Right lobe of liver (tissue), 6 donors: ENCODE results near the gene CEP55. TPM values are rescaled to one million over a fixed set of nuclear protein-coding genes. Genes with fewer than 3 reads are reported as not detected.

Experiments
- ATAC-seq, 4 donors: fragments of 200-7000 bp; cut with Tn5 transposase; one replicate each; pipeline ENCODE4 v1.9.1; 2020; ENCODE audit warnings: mild to moderate bottlenecking in 4 of 4, moderate library complexity in 4 of 4
- DNase-seq, 3 donors: peaks; one replicate each; pipeline ENCODE4 v3.0.0-alpha.2; 2020
- H3K27ac ChIP-seq, 3 donors: fragments of 200-600 bp; one replicate each; pipeline ENCODE4 v1.8.0; 2022
- H3K27me3 ChIP-seq, 2 donors: fragments of 200-600 bp; one replicate each; pipeline ENCODE4 v1.8.0; 2022
- H3K36me3 ChIP-seq, 4 donors: fragments of 200-600 bp; sonication (generic) in 1 of 4; one replicate each; pipeline versions ENCODE4 v1.5.1 to v1.8.0; 2017 to 2022; ENCODE audit warnings: control low read depth in 1 of 4
- H3K4me1 ChIP-seq, 4 donors: fragments of 200-600 bp; sonication (generic) in 1 of 4; one replicate each; pipeline versions ENCODE4 v1.5.1 to v1.8.0; 2017 to 2022; ENCODE audit warnings: control low read depth in 1 of 4
- H3K4me3 ChIP-seq, 3 donors: fragments of 200-600 bp; one replicate each; pipeline ENCODE4 v1.8.0; 2022
- H3K9me3 ChIP-seq, 4 donors: fragments of 200-600 bp; sonication (generic) in 1 of 4; one replicate each; pipeline versions ENCODE4 v1.5.1 to v1.8.0; 2017 to 2022; ENCODE audit warnings: control low read depth in 1 of 4
- POLR2A ChIP-seq: fragments of 450-650 bp; IDR thresholded peaks from one replicate; pipeline ENCODE4 v1.6.1; 2017; ENCODE audit warnings: antibody characterized with exemption, mild to moderate bottlenecking
- WGBS: methylation state at CpG from one replicate; pipeline ENCODE4 v1.1.6; 2018; ENCODE audit warnings: low coverage, low lambda C conversion rate; ENCODE audit not compliant: insufficient coverage; ENCODE audit errors: missing lambda C conversion rate; 5-methylcytosine and 5-hydroxymethylcytosine counted together
- intact Hi-C, 2 donors: fragments of 100-400 bp; cut with DNase I; formaldehyde crosslinking; loops; one replicate each; pipeline versions ENCODE4 v1.11.2 to v1.14.1; 2022
- total RNA-seq, 6 experiments: library from RNA; depleted of rRNA in 2 of 6; stranded (reverse); fragments of >200 nt in 2 of 6; fragmentation: NEBNext Ultra II Directional in 3 of 6; extraction: Animal tissue kit (Norgen Biotek cat#: 25700) in 3 of 6; gene quantifications; one replicate each; pipeline versions ENCODE4 v1.1.0 to v1.2.4, GENCODE V29; 2016 to 2023
- TF ChIP-seq, protein P1 (sequence below), 4 donors: fragments of 200-600 bp in 3 of 4; fragments of 450-650 bp in 1 of 4; IDR thresholded peaks; one replicate each; pipeline versions ENCODE4 v1.5.1 to v1.8.0; 2016 to 2022; ENCODE audit warnings: antibody characterized with exemption in 4 of 4, mild to moderate bottlenecking in 2 of 4
- donor health status: DM: no; HTN: yes; CAD: no.
- donor health status: DM: no; HTN: no; CAD: no.
- donor health status: DM: no; HTN: no; CAD: no.
- donor health status: DM: no; HTN: yes; CAD: no.
- donor health status: DM: no; HTN: yes; CAD: no.

The CEP55 gene
- total RNA-seq, 6 experiments from 2014 or later: 0.16 to 0.56 (median 0.43) TPM; not detected in 1

GRCh38 chr10:93452143-93452542 lies 44.3 kb upstream of the CEP55 start:
- H3K27ac ChIP-seq: no peak overlapping the region
- WGBS: 72% methylated on average over 2 of the region's 2 CpGs

GRCh38 chr10:93454146-93454545 lies 42.3 kb upstream of the CEP55 start:
- intact Hi-C loops: no loop called here
- Histone ChIP-seq H3K4me3 (no peak overlapping the region), H3K36me3 (no peaks in the 10 kb centered on the region), H3K9me3 (no peaks in the 10 kb centered on the region), H3K27ac (no peak overlapping the region), H3K27me3 (no peaks in the 10 kb centered on the region), H3K4me1 (peaks cover 0 to 8% (median 0%) of the 10 kb centered on the region in 4 donors)
- TF ChIP-seq POLR2A: no peak
- TF ChIP-seq, protein P1, sequence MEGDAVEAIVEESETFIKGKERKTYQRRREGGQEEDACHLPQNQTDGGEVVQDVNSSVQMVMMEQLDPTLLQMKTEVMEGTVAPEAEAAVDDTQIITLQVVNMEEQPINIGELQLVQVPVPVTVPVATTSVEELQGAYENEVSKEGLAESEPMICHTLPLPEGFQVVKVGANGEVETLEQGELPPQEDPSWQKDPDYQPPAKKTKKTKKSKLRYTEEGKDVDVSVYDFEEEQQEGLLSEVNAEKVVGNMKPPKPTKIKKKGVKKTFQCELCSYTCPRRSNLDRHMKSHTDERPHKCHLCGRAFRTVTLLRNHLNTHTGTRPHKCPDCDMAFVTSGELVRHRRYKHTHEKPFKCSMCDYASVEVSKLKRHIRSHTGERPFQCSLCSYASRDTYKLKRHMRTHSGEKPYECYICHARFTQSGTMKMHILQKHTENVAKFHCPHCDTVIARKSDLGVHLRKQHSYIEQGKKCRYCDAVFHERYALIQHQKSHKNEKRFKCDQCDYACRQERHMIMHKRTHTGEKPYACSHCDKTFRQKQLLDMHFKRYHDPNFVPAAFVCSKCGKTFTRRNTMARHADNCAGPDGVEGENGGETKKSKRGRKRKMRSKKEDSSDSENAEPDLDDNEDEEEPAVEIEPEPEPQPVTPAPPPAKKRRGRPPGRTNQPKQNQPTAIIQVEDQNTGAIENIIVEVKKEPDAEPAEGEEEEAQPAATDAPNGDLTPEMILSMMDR (IDR thresholded peaks at IDR 0.05): no peak
- WGBS: 87% methylated on average over 2 of the region's 2 CpGs
- no peak for DNase-seq
- no peak for ATAC-seq

More at GRCh38 chr10:93452143-93452542, 44.3 kb upstream of the CEP55 start:
- intact Hi-C loops: no loop called here
- DNase-seq (no peak), ATAC-seq (no peak)
- Histone ChIP-seq H3K4me3 (no peak overlapping the region), H3K36me3 (no peaks in the 10 kb centered on the region), H3K9me3 (no peaks in the 10 kb centered on the region), H3K27me3 (no peaks in the 10 kb centered on the region), H3K4me1 (peaks cover 0 to 8% (median 0%) of the 10 kb centered on the region in 4 donors)
- no peak for TF ChIP-seq POLR2A
- TF ChIP-seq, protein P1 (IDR thresholded peaks at IDR 0.05): no peak

DNA sequence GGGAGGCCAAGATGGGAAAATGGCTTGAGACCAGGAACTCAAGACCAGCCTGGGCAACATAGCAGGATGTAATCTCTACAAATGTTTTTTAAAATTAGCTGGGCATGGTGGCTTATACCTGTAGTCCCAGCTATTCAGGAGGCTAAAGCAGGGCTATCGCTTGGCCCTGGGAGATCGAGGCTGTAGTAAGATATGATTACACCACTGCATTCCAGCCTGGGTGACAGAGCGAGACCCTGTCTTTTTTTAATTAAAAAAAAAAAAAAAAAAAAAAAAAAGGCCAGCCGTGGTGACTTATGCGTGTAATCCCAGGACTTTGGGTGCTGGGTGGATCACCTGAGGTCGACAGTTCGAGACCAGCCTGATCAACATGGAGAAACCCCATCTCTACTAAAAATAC lies 41.7 kb upstream of the CEP55 start:
- H3K27ac ChIP-seq: no peak overlapping the region
- 93% methylated on average over 3 of the region's 7 CpGs for WGBS
- no peak for TF ChIP-seq POLR2A
- TF ChIP-seq, protein P1 (IDR thresholded peaks at IDR 0.05): no peak
- ATAC-seq (no peak), DNase-seq (no peak)
- H3K27me3 ChIP-seq: no peaks in the 10 kb centered on the region
- H3K36me3 ChIP-seq: no peaks in the 10 kb centered on the region
- no peaks in the 10 kb centered on the region for H3K9me3 ChIP-seq
- peaks cover 0 to 8% (median 0%) of the 10 kb centered on the region in 4 donors for H3K4me1 ChIP-seq
- H3K4me3 ChIP-seq: no peak overlapping the region
- intact Hi-C loops: no loop called here

GRCh38 chr10:93456480-93456879 lies 39.9 kb upstream of the CEP55 start:
- WGBS: 77% methylated on average over 7 of the region's 7 CpGs
- H3K27me3 ChIP-seq: no peaks in the 10 kb centered on the region
- TF ChIP-seq, protein P1 (IDR thresholded peaks at IDR 0.05): no peak
- TF ChIP-seq POLR2A: no peak
- H3K36me3 ChIP-seq: no peaks in the 10 kb centered on the region
- intact Hi-C loops: no loop called here
- ATAC-seq: no peak
- no peak overlapping the region for H3K27ac ChIP-seq
- H3K4me1 ChIP-seq: peaks cover 0 to 3% (median 0%) of the 10 kb centered on the region in 4 donors
- H3K9me3 ChIP-seq: no peaks in the 10 kb centered on the region
- DNase-seq: no peak
- H3K4me3 ChIP-seq: no peak overlapping the region

GRCh38 chr10:93457511-93457910 lies 38.9 kb upstream of the CEP55 start:
- DNase-seq (no peak), ATAC-seq (no peak)
- no peaks in the 10 kb centered on the region for H3K4me1 ChIP-seq
- H3K4me3 ChIP-seq: no peak overlapping the region
- 78% methylated on average over 8 of the region's 8 CpGs for WGBS
- no peaks in the 10 kb centered on the region for H3K27me3 ChIP-seq
- H3K9me3 ChIP-seq: no peaks in the 10 kb centered on the region
- H3K27ac ChIP-seq: no peak overlapping the region
- TF ChIP-seq, protein P1 (IDR thresholded peaks at IDR 0.05): no peak
- no peak for TF ChIP-seq POLR2A
- no peaks in the 10 kb centered on the region for H3K36me3 ChIP-seq
- intact Hi-C loops: no loop called here
